Uterus (tissue), 2 donors: ENCODE measurements around the gene SDK2.

ENCODE experiments used
- CTCF ChIP-seq, 4 experiments: fragments of 200-600 bp in 2 of 4; fragments of 450-650 bp in 2 of 4; sonication (generic) in 2 of 4; IDR thresholded peaks; one replicate each; pipeline ENCODE4 v1.5.1; 2016 to 2019; ENCODE audit warnings: antibody characterized with exemption in 4 of 4, mild to moderate bottlenecking in 2 of 4, moderate library complexity in 1 of 4
- POLR2A ChIP-seq, 2 donors: fragments of 450-650 bp; IDR thresholded peaks; one replicate each; pipeline ENCODE4 v1.6.1; 2016; ENCODE audit warnings: antibody characterized with exemption in 2 of 2, mild to moderate bottlenecking in 1 of 2, moderate library complexity in 1 of 2

DNA sequence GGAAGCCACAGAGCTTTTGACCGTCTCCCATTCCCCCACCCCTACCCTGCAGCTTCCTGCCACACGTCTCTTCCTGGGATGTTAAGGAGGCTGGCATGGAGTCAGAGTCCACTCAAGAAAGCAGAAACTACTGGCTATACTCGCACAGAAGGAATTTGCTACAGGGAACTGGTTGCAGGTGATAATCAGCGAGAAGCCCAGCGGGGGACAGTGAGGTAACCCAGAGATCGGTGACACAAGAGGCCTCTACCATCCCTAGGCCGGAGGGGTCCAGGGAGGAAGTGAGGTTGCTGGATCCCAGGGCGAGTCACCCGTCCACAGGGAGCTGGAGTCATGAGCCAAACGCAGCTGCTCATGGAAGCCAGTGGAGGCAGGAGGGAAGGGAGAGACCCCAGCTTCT lies 93.7 kb downstream of the SDK2 start:
- no peak for TF ChIP-seq CTCF (IDR thresholded peaks at IDR 0.05)
- TF ChIP-seq POLR2A (IDR thresholded peaks at IDR 0.05), result no peak
